B cell (primary cell): ENCODE results near the gene MDC1. TPM values are rescaled to one million over a fixed set of nuclear protein-coding genes. Genes with fewer than 3 reads are reported as not detected.

Source experiments
- ATAC-seq: fragments of 200-7000 bp; cut with Tn5 transposase; one replicate; pipeline ENCODE4 v1.10.0; 2021; ENCODE audit warnings: low read depth, mild to moderate bottlenecking, moderate number of reproducible peaks, moderate library complexity
- CTCF ChIA-PET: fragments of 350-600 bp; sonication (Branson Sonifier 250); formaldehyde crosslinking; loops from one replicate; lab custom pipeline; 2021; ENCODE audit warnings: antibody characterized with exemption, inconsistent platforms; lab: Charles Lee
- POLR2A ChIA-PET: fragments of 350-600 bp; sonication (Branson Sonifier 250); formaldehyde crosslinking; loops from one replicate; lab custom pipeline; 2021; ENCODE audit warnings: antibody characterized with exemption; lab: Charles Lee
- DNase-seq: peaks from one replicate; pipeline ENCODE4 v3.0.0; 2013
- H2AFZ ChIP-seq: 2 replicates; pipeline ENCODE4 v1.6.1; 2012; ENCODE audit warnings: mild to moderate bottlenecking, low read depth, low read length; ENCODE audit not compliant: insufficient read depth, poor library complexity, severe bottlenecking
- H3K27ac ChIP-seq, 2 donors: 1 replicate in 1 of 2; 2 replicates in 1 of 2; pipeline ENCODE4 v1.5.1; 2012 to 2013; ENCODE audit warnings: low read length in 2 of 2, mild to moderate bottlenecking in 2 of 2, moderate library complexity in 1 of 2
- H3K27me3 ChIP-seq, 4 experiments: fragments of 200-600 bp in 1 of 4; sonication (generic) in 1 of 4; replicated peaks in 1 of 4; 1 replicate in 2 of 4; 2 replicates in 2 of 4; pipeline versions ENCODE4 v1.6.1 to v1.7.0; 2013 to 2016; ENCODE audit warnings: low read length in 3 of 4, mild to moderate bottlenecking in 2 of 4, mixed read lengths in 1 of 4, moderate library complexity in 1 of 4; ENCODE audit not compliant: insufficient read depth in 4 of 4, control insufficient read depth in 3 of 4; ENCODE audit errors: control extremely low read depth in 1 of 4
- H3K36me3 ChIP-seq, 2 experiments: replicated peaks in 1 of 2; 1 replicate in 1 of 2; 2 replicates in 1 of 2; pipeline versions ENCODE4 v1.6.1 to v1.7.1; 2013; ENCODE audit warnings: low read length in 1 of 2; ENCODE audit not compliant: insufficient read depth in 2 of 2, control insufficient read depth in 1 of 2; ENCODE audit errors: control extremely low read depth in 1 of 2, extremely low read depth in 1 of 2
- H3K4me1 ChIP-seq, 2 donors: fragments of 200-600 bp in 1 of 2; sonication (generic) in 1 of 2; 1 replicate in 1 of 2; 2 replicates in 1 of 2; pipeline versions ENCODE4 v1.5.1 to v1.6.1; 2013 to 2017; ENCODE audit warnings: low read length in 2 of 2; ENCODE audit not compliant: control insufficient read depth in 2 of 2, insufficient read depth in 2 of 2
- H3K4me2 ChIP-seq: replicated peaks from 2 replicates; pipeline ENCODE3; 2012; ENCODE audit warnings: mild to moderate bottlenecking, low read depth, low read length; ENCODE audit not compliant: poor library complexity, severe bottlenecking
- H3K4me3 ChIP-seq, 5 experiments: fragments of 200-600 bp in 1 of 5; sonication (generic) in 1 of 5; 1 replicate in 3 of 5; 2 replicates in 2 of 5; pipeline versions ENCODE4 v1.5.1 to v1.7.0; 2011 to 2016; ENCODE audit warnings: low read length in 4 of 5, mild to moderate bottlenecking in 4 of 5, low read depth in 2 of 5, control low read depth in 1 of 5, moderate library complexity in 1 of 5; ENCODE audit not compliant: insufficient read depth in 1 of 5; ENCODE audit errors: control extremely low read depth in 1 of 5, extremely low read depth in 1 of 5
- H3K79me2 ChIP-seq: fragments of 200-600 bp; sonication (generic); one replicate; pipeline ENCODE4 v1.6.0; 2016; ENCODE audit warnings: low read length; ENCODE audit not compliant: control insufficient read depth, insufficient read depth
- H3K9ac ChIP-seq: fragments of 200-600 bp; sonication (generic); 2 replicates; pipeline ENCODE4 v1.6.1; 2017; ENCODE audit warnings: mild to moderate bottlenecking, low read length, moderate library complexity
- H3K9me3 ChIP-seq, 3 donors: one replicate each; pipeline versions ENCODE4 v1.6.1 to v1.7.1; 2013; ENCODE audit warnings: low read length in 2 of 3; ENCODE audit not compliant: control insufficient read depth in 2 of 3, insufficient read depth in 1 of 3; ENCODE audit errors: control extremely low read depth in 1 of 3
- H4K20me1 ChIP-seq: 2 replicates; pipeline ENCODE4 v1.6.0; 2012; ENCODE audit warnings: mild to moderate bottlenecking, low read length; ENCODE audit not compliant: insufficient read depth, control insufficient read depth, poor library complexity, severe bottlenecking
- H3K27ac Mint-ChIP-seq: one replicate; pipeline ENCODE4 v1.8.0; 2021; ENCODE audit warnings: mixed read lengths
- H3K27me3 Mint-ChIP-seq: one replicate; pipeline ENCODE4 v1.8.0; 2021; ENCODE audit warnings: mixed read lengths
- H3K4me1 Mint-ChIP-seq: one replicate; pipeline ENCODE4 v1.8.0; 2021; ENCODE audit warnings: mixed read lengths
- H3K4me3 Mint-ChIP-seq: one replicate; pipeline ENCODE4 v1.8.0; 2021; ENCODE audit warnings: mixed read lengths
- H3K9me3 Mint-ChIP-seq: one replicate; pipeline ENCODE4 v1.8.0; 2022; ENCODE audit warnings: mixed read lengths; ENCODE audit not compliant: insufficient read depth
- EZH2 ChIP-seq: IDR thresholded peaks from 2 replicates; pipeline ENCODE4 v1.6.1; 2012; ENCODE audit warnings: borderline replicate concordance, low read depth, mild to moderate bottlenecking, moderate library complexity, low read length; ENCODE audit not compliant: insufficient read depth, poor library complexity, severe bottlenecking
- WGBS: methylation state at CpG from one replicate; pipeline ENCODE4 v1.1.5; 2013; ENCODE audit warnings: missing lambda C conversion rate; ENCODE audit not compliant: insufficient coverage; 5-methylcytosine and 5-hydroxymethylcytosine counted together
- intact Hi-C: fragments of 100-400 bp; cut with micrococcal nuclease; formaldehyde crosslinking; loops from one replicate; pipeline ENCODE4 v1.10.0; 2022
- polyA plus RNA-seq: library from polyadenylated mRNA; depleted of rRNA; stranded (reverse); fragments of >200 nt; gene quantifications from 2 replicates; pipeline ENCODE4 v1.2.3, GENCODE V29; 2012
- total RNA-seq, 2 donors: library from RNA; stranded (reverse); fragments of 120-200 nt in 1 of 2; gene quantifications; 1 replicate in 1 of 2; 2 replicates in 1 of 2; pipeline versions ENCODE4 v1.2.3 to v1.2.4, GENCODE V29; 2013 to 2022
- TF ChIP-seq, protein P1 (sequence below): fragments of 200-600 bp; IDR thresholded peaks from one replicate; pipeline ENCODE4 v1.8.0; 2022; ENCODE audit warnings: antibody characterized with exemption, mild to moderate bottlenecking

The MDC1 gene
- total and polyA plus RNA-seq, 2 donors (not counting 1 experiment from before 2014, with no cell fraction given): 24.9 to 87.4 TPM

DNA sequence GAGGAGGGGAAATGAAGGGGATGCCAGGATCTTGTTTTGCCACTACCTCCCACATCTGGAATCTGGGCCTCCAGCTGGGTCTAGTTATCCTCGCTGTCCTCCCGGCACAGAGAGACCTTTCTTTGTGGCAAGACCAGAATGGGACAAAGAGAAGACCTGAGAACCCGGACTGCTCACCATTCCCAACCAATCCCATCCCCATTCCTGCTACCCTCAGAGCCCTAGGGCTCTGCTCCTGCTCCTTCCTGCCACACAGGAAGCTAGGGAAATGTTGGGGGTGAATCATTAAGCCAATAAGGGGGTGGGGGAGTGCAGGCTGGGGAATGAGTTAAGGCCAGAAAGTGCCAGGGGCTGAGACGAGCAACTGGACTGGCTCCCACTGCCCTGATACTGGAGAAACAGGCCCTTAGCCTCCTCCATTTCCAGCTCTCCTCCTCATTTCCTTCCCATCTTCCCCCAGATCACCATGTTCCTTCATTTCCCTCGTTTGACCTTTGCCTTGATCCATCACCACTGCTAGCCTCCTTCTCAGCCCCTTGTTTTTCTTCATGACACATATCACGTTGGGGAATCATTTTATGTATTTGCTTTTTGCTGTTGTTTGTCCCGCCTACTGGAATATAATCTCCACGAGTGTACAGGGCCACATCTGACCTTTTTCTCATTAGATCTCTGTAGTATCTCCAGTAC is 31.9 kb upstream of the MDC1 start:
- no peak overlapping the region for H3K4me3 Mint-ChIP-seq
- no peaks in the 10 kb centered on the region for H3K27me3 ChIP-seq
- H3K4me2 ChIP-seq: no peak overlapping the region
- H3K27me3 Mint-ChIP-seq: no peaks in the 10 kb centered on the region
- CTCF ChIA-PET: no interaction called here
- no peak overlapping the region for H2AFZ ChIP-seq
- intact Hi-C loops: loop anchor here (10.0 kb wide), 1 partner anchor 46 kb away; no protein-coding TSS in a partner anchor
- no peaks in the 10 kb centered on the region for H3K9me3 Mint-ChIP-seq
- WGBS: 69% methylated on average over 5 of the region's 8 CpGs
- no peaks in the 10 kb centered on the region for H3K79me2 ChIP-seq
- TF ChIP-seq EZH2: no peak
- TF ChIP-seq, protein P1, sequence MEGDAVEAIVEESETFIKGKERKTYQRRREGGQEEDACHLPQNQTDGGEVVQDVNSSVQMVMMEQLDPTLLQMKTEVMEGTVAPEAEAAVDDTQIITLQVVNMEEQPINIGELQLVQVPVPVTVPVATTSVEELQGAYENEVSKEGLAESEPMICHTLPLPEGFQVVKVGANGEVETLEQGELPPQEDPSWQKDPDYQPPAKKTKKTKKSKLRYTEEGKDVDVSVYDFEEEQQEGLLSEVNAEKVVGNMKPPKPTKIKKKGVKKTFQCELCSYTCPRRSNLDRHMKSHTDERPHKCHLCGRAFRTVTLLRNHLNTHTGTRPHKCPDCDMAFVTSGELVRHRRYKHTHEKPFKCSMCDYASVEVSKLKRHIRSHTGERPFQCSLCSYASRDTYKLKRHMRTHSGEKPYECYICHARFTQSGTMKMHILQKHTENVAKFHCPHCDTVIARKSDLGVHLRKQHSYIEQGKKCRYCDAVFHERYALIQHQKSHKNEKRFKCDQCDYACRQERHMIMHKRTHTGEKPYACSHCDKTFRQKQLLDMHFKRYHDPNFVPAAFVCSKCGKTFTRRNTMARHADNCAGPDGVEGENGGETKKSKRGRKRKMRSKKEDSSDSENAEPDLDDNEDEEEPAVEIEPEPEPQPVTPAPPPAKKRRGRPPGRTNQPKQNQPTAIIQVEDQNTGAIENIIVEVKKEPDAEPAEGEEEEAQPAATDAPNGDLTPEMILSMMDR: no peak
- H3K27ac ChIP-seq: no peak overlapping the region
- H3K4me1 Mint-ChIP-seq: peaks cover 10% of the 10 kb centered on the region
- no peak overlapping the region for H3K27ac Mint-ChIP-seq
- DNase-seq (no peak), ATAC-seq (no peak)
- peaks cover 0 to 8% of the 10 kb centered on the region in 2 donors for H3K4me1 ChIP-seq
- H3K9ac ChIP-seq: no peak overlapping the region
- POLR2A ChIA-PET: no interaction called here
- no peaks in the 10 kb centered on the region for H3K9me3 ChIP-seq
- no peak overlapping the region for H3K4me3 ChIP-seq
- H3K36me3 ChIP-seq: no peaks in the 10 kb centered on the region
- no peaks in the 10 kb centered on the region for H4K20me1 ChIP-seq
